Stimulated activated CD4-positive, alpha-beta T cell treated with anti-CD3 and anti-CD28 coated beads, Interleukin-12 subunit alpha, Interleukin-12 subunit beta, amount 100 ng/mL, for 24 hours (primary cell): ENCODE data around the gene CELF1.
A peak's percentile ranks its signal among the peaks of the same experiment; 100 is the strongest.

ENCODE experiments used
- DNase-seq, 2 experiments: peaks; one replicate each; pipeline ENCODE4 v3.0.0-alpha.2; 2020; ENCODE audit warnings: low read depth in 2 of 2

CELF1 gene

GRCh38 chr11:47552566-47553405 lies at the start of gene CELF1:
Gene CELF1, minus strand, starts transcription at chr11:47553132. Its CDS starts 53,609 bp downstream, at chr11:47499523.
- peak; percentile 86 for DNase-seq

GRCh38 chr11:47599902-47600301 lies 47.0 kb upstream of the CELF1 start:
- DNase-seq: no peak

- DNase-seq: no peak
Measured at GRCh38 chr11:47595967-47596366, 43.0 kb upstream of the CELF1 start.

- no peak for DNase-seq
Measured at GRCh38 chr11:47595029-47595428, 42.1 kb upstream of the CELF1 start.

- DNase-seq: no peak
Measured at GRCh38 chr11:47593934-47594855, 41.3 kb upstream of the CELF1 start, which contains the start of gene C1QTNF4. Gene C1QTNF4, minus strand, starts transcription at chr11:47594411. Its CDS starts 3,601 bp downstream, at chr11:47590810.

- no peak for DNase-seq
Measured at GRCh38 chr11:47593492-47593933, 40.6 kb upstream of the CELF1 start.

- no peak for DNase-seq
Measured at GRCh38 chr11:47592970-47593369, 40.0 kb upstream of the CELF1 start.

GRCh38 chr11:47592251-47592650 lies 39.3 kb upstream of the CELF1 start:
- DNase-seq: no peak

GRCh38 chr11:47591764-47592163 lies 38.8 kb upstream of the CELF1 start:
- no peak for DNase-seq

- no peak for DNase-seq
Measured at GRCh38 chr11:47589977-47590861, 37.3 kb upstream of the CELF1 start.

GRCh38 chr11:47589584-47589976 lies 36.6 kb upstream of the CELF1 start:
- no peak for DNase-seq

GRCh38 chr11:47589118-47589517 lies 36.2 kb upstream of the CELF1 start:
- no peak for DNase-seq

GRCh38 chr11:47587723-47588326 lies 34.9 kb upstream of the CELF1 start:
- DNase-seq: no peak

GRCh38 chr11:47587039-47587716 lies 34.2 kb upstream of the CELF1 start:
- DNase-seq: no peak

GRCh38 chr11:47586098-47586855 lies 33.3 kb upstream of the CELF1 start, which contains the start of gene FAM180B:
Gene FAM180B, plus strand, starts transcription at chr11:47586678. Its CDS starts 91 bp downstream, at chr11:47586769.
- no peak for DNase-seq

- DNase-seq: no peak
Measured at GRCh38 chr11:47583844-47584243, 30.9 kb upstream of the CELF1 start.

- DNase-seq: peak; percentile 85 to 86
Measured at GRCh38 chr11:47578524-47579494, 25.9 kb upstream of the CELF1 start, which contains the start of the genes KBTBD4 and NDUFS3. Gene KBTBD4, minus strand, starts transcription at chr11:47578970. Its CDS starts 19 bp downstream, at chr11:47578951. Gene NDUFS3, plus strand, starts transcription at chr11:47579074. Its CDS starts 18 bp downstream, at chr11:47579092.

GRCh38 chr11:47577460-47578041 lies 24.6 kb upstream of the CELF1 start:
- DNase-seq: no peak
